ENCODE measurements around the gene LRRIQ4.

LRRIQ4 gene

GRCh38 chr3:169811631-169812331 lies 889 bp upstream of the LRRIQ4 start:
- DNase-seq, result peak; percentile 41 to 52

GRCh38 chr3:169813278-169813677 lies 608 bp downstream of the LRRIQ4 start:
- peak in 1 of 2 experiments; percentile 31 for DNase-seq

- peak; percentile 65 to 82 for DNase-seq
Observed at GRCh38 chr3:169813757-169814517, 1.3 kb downstream of the LRRIQ4 start.

GRCh38 chr3:169815590-169816150 lies 3.0 kb downstream of the LRRIQ4 start:
- no peak for DNase-seq

- no peak for DNase-seq
Observed at GRCh38 chr3:169818316-169818715, 5.6 kb downstream of the LRRIQ4 start.

- no peak for DNase-seq
Observed at GRCh38 chr3:169822091-169822490, 9.4 kb downstream of the LRRIQ4 start.

GRCh38 chr3:169822540-169822939 lies 9.9 kb downstream of the LRRIQ4 start:
- DNase-seq, result no peak

GRCh38 chr3:169822983-169823382 lies 10.3 kb downstream of the LRRIQ4 start:
- DNase-seq, result peak; percentile 24

- no peak for DNase-seq
Observed at GRCh38 chr3:169825316-169825715, 12.6 kb downstream of the LRRIQ4 start.

GRCh38 chr3:169827712-169828111 lies 15.0 kb downstream of the LRRIQ4 start:
- no peak for DNase-seq

GRCh38 chr3:169835533-169835932 lies 22.9 kb downstream of the LRRIQ4 start:
- DNase-seq, result no peak

- no peak for DNase-seq
Observed at GRCh38 chr3:169836078-169836941, 23.6 kb downstream of the LRRIQ4 start.

GRCh38 chr3:169836942-169837275 lies 24.2 kb downstream of the LRRIQ4 start:
- DNase-seq, result no peak

GRCh38 chr3:169838511-169839030 lies 25.9 kb downstream of the LRRIQ4 start:
- DNase-seq, result no peak

- DNase-seq, result no peak
Observed at GRCh38 chr3:169841171-169841570, 28.5 kb downstream of the LRRIQ4 start.

- no peak for DNase-seq
Observed at GRCh38 chr3:169842960-169843359, 30.3 kb downstream of the LRRIQ4 start.

GRCh38 chr3:169846458-169847193 lies 34.0 kb downstream of the LRRIQ4 start:
- DNase-seq, result no peak

- peak; percentile 76 to 84 for DNase-seq
Observed at GRCh38 chr3:169847896-169848295, 35.2 kb downstream of the LRRIQ4 start.

GRCh38 chr3:169848741-169849140 lies 36.1 kb downstream of the LRRIQ4 start:
- DNase-seq, result no peak

GRCh38 chr3:169850618-169851017 lies 37.9 kb downstream of the LRRIQ4 start:
- DNase-seq, result no peak

GRCh38 chr3:169855514-169855913 lies 42.8 kb downstream of the LRRIQ4 start:
- DNase-seq, result no peak

GRCh38 chr3:169857811-169858210 lies 45.1 kb downstream of the LRRIQ4 start:
- DNase-seq, result no peak

Data from SHP77 (cell line).